WTC11 (cell line): Measurements from ENCODE around the gene LYST.

ENCODE experiments used
- CREM ChIP-seq: sonication (generic); formaldehyde crosslinking; IDR thresholded peaks from 2 replicates; pipeline ENCODE4 v1.8.1; 2022; ENCODE audit warnings: mild to moderate bottlenecking, missing genetic modification reagents, moderate library complexity
- CTCF ChIP-seq: fragments of 200-600 bp; IDR thresholded peaks from 2 replicates; pipeline ENCODE4 v1.8.0; 2022; ENCODE audit warnings: antibody characterized with exemption
- HMGA2 ChIP-seq: fragments of 250-450 bp; sonication (Bioruptor Pico); IDR thresholded peaks from 2 replicates; pipeline ENCODE4 v1.4.0; 2021; ENCODE audit warnings: mild to moderate bottlenecking, moderate library complexity
- NR2C2 ChIP-seq: sonication (generic); formaldehyde crosslinking; IDR thresholded peaks from 2 replicates; pipeline ENCODE4 v1.8.0; 2022; ENCODE audit warnings: mild to moderate bottlenecking, missing genetic modification reagents
- ZNF232 ChIP-seq: sonication (generic); formaldehyde crosslinking; IDR thresholded peaks from 2 replicates; pipeline ENCODE4 v1.8.0; 2022; ENCODE audit warnings: mild to moderate bottlenecking, missing genetic modification reagents
- ZNF512 ChIP-seq: sonication (generic); formaldehyde crosslinking; IDR thresholded peaks from 2 replicates; pipeline ENCODE4 v1.8.1; 2022; ENCODE audit warnings: missing genetic modification reagents, borderline replicate concordance
- TF ChIP-seq, protein P1 (sequence below): sonication (generic); formaldehyde crosslinking; IDR thresholded peaks from 2 replicates; pipeline ENCODE4 v1.8.0; 2022; ENCODE audit warnings: mild to moderate bottlenecking, missing genetic modification reagents
- TF ChIP-seq, protein P2 (sequence below): sonication (generic); formaldehyde crosslinking; IDR thresholded peaks from 2 replicates; pipeline ENCODE4 v1.8.0; 2022; ENCODE audit warnings: mild to moderate bottlenecking, missing genetic modification reagents
- TF ChIP-seq, protein P3 (sequence below): sonication (generic); formaldehyde crosslinking; IDR thresholded peaks from 2 replicates; pipeline ENCODE4 v1.8.0; 2022; ENCODE audit warnings: missing genetic modification reagents

- TF ChIP-seq, protein P1, sequence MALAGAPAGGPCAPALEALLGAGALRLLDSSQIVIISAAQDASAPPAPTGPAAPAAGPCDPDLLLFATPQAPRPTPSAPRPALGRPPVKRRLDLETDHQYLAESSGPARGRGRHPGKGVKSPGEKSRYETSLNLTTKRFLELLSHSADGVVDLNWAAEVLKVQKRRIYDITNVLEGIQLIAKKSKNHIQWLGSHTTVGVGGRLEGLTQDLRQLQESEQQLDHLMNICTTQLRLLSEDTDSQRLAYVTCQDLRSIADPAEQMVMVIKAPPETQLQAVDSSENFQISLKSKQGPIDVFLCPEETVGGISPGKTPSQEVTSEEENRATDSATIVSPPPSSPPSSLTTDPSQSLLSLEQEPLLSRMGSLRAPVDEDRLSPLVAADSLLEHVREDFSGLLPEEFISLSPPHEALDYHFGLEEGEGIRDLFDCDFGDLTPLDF, result no peak
- no peak for TF ChIP-seq CREM (CRISPR knock-in tag)
- TF ChIP-seq NR2C2 (CRISPR knock-in tag), result no peak
- TF ChIP-seq CTCF, result no peak
- TF ChIP-seq, protein P2, sequence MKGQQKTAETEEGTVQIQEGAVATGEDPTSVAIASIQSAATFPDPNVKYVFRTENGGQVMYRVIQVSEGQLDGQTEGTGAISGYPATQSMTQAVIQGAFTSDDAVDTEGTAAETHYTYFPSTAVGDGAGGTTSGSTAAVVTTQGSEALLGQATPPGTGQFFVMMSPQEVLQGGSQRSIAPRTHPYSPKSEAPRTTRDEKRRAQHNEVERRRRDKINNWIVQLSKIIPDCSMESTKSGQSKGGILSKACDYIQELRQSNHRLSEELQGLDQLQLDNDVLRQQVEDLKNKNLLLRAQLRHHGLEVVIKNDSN, result no peak
- TF ChIP-seq, protein P3, sequence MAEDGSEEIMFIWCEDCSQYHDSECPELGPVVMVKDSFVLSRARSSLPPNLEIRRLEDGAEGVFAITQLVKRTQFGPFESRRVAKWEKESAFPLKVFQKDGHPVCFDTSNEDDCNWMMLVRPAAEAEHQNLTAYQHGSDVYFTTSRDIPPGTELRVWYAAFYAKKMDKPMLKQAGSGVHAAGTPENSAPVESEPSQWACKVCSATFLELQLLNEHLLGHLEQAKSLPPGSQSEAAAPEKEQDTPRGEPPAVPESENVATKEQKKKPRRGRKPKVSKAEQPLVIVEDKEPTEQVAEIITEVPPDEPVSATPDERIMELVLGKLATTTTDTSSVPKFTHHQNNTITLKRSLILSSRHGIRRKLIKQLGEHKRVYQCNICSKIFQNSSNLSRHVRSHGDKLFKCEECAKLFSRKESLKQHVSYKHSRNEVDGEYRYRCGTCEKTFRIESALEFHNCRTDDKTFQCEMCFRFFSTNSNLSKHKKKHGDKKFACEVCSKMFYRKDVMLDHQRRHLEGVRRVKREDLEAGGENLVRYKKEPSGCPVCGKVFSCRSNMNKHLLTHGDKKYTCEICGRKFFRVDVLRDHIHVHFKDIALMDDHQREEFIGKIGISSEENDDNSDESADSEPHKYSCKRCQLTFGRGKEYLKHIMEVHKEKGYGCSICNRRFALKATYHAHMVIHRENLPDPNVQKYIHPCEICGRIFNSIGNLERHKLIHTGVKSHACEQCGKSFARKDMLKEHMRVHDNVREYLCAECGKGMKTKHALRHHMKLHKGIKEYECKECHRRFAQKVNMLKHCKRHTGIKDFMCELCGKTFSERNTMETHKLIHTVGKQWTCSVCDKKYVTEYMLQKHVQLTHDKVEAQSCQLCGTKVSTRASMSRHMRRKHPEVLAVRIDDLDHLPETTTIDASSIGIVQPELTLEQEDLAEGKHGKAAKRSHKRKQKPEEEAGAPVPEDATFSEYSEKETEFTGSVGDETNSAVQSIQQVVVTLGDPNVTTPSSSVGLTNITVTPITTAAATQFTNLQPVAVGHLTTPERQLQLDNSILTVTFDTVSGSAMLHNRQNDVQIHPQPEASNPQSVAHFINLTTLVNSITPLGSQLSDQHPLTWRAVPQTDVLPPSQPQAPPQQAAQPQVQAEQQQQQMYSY, result no peak
- TF ChIP-seq ZNF512, result no peak
- no peak for TF ChIP-seq ZNF232 (CRISPR knock-in tag)
- TF ChIP-seq HMGA2 (CRISPR knock-in tag), result no peak
These were observed 56.9 kb downstream of the LYST start for GRCh38 chr1:235809688-235810397.
